Mucosa of descending colon (tissue), 3 donors: ENCODE results near the gene CHMP2B. TPM values are rescaled to one million over a fixed set of nuclear protein-coding genes. Genes with fewer than 3 reads are reported as not detected.

Experiments used
- ATAC-seq: fragments of 200-7000 bp; cut with Tn5 transposase; one replicate; pipeline ENCODE4 v1.9.1; 2020; ENCODE audit warnings: mild to moderate bottlenecking, moderate library complexity
- DNase-seq, 3 donors: peaks; one replicate each; pipeline ENCODE4 v3.0.0-alpha.2; 2020
- H3K36me3 ChIP-seq: fragments of 200-600 bp; one replicate; pipeline ENCODE4 v1.8.0; 2021; ENCODE audit warnings: low read depth, mild to moderate bottlenecking
- H3K4me1 ChIP-seq: fragments of 200-600 bp; one replicate; pipeline ENCODE4 v1.8.0; 2021; ENCODE audit warnings: low read depth, mild to moderate bottlenecking
- H3K4me3 ChIP-seq: fragments of 200-600 bp; one replicate; pipeline ENCODE4 v1.8.0; 2021; ENCODE audit warnings: mild to moderate bottlenecking
- H3K9me3 ChIP-seq: fragments of 200-600 bp; one replicate; pipeline ENCODE4 v1.8.0; 2021; ENCODE audit warnings: mild to moderate bottlenecking
- CTCF ChIP-seq: fragments of 200-600 bp; IDR thresholded peaks from one replicate; pipeline ENCODE4 v1.8.0; 2022; ENCODE audit warnings: antibody characterized with exemption, mild to moderate bottlenecking
- intact Hi-C, 2 donors: fragments of 100-400 bp; cut with DNase I in 1 of 2; cut with micrococcal nuclease in 1 of 2; formaldehyde crosslinking; loops; one replicate each; pipeline versions ENCODE4 v1.11.0 to v1.11.1; 2022; cut with DNase I, micrococcal nuclease
- long read RNA-seq, 2 donors: library from polyadenylated mRNA; unstranded; transcript quantifications; one replicate each; pipeline ENCODE4 v2.0.0, GENCODE V29; 2019 to 2021
- total RNA-seq, 3 donors: library from RNA; stranded (reverse); fragmentation: NEBNext Ultra II Directional in 2 of 3; extraction: Animal tissue kit (Norgen Biotek cat#: 25700) in 2 of 3; gene quantifications; one replicate each; pipeline versions ENCODE4 v1.2.1 to v1.2.4, GENCODE V29; 2021 to 2023
- donor health status: DM: no; HTN: no; CAD: no; lungs with moderate emphysema.
- donor health status: DM: no; HTN: no; CAD: no.
- donor health status: DM: no; HTN: yes; CAD: no.

Gene CHMP2B
- 10 to 100 TPM; 63.8 to 90.1 (median 83.3) TPM for total RNA-seq
- long read RNA-seq, donor 1, transcript CHMP2B-201 (6 exons, 2,557 nt) = major isoform, 109 of 123 reads
- long read RNA-seq, donor 1, partial matches to known transcripts = 1 of 123 reads
- long read RNA-seq, donor 1, other reads (novel, unspliced or antisense) = 10 of 123 reads
- long read RNA-seq, donor 2, transcript CHMP2B-201 (6 exons, 2,557 nt) = major isoform, 103 of 133 reads
- long read RNA-seq, donor 2, partial matches to known transcripts = 15 of 133 reads
- long read RNA-seq, donor 2, other reads (novel, unspliced or antisense) = 15 of 133 reads

DNA sequence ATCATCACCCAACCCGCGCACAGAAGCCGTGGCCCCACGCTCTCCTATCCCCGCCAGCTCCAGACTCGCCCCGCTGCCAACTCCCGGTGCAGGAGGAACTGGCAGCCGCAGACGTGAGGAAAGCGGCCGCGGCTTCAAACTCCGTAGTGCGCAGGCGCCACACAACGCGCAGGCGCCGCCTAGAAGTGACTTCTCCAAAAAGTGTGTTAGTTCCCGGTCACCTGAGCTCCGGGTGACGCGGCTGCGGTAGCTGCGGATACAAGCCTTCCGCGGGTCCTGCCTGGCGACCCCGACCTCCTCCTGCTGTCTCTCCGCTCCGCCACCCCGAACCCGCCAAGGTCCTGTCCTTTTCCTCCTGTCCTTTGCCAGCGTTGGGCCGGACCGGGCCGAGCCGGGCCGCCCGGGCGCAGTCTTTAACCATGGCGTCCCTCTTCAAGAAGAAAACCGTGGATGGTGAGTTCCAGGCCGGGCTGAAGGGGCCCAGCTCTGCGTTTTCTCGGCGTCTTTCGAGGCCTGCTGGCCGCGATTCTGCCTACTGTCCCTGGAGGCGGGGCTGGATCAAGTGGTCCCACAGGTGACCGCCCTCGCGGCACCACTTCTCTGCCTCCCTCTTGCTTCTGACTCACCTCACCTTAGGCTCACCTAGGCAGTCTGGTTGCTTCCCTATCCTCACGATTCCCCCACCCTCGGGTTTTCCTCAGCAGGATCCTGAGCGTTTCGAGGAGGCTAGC is at the start of gene CHMP2B:
CHMP2B (plus strand) TSS at position 206 of the 731 bp plus-strand sequence; CDS start at position 420, 214 bp downstream.
- ATAC-seq (peak; percentile 98), DNase-seq (peak; percentile 95 to 96 (median 96))
- no peak for TF ChIP-seq CTCF
- no peaks in the 10 kb centered on the region for H3K9me3 ChIP-seq
- no peaks in the 10 kb centered on the region for H3K36me3 ChIP-seq
- peaks cover 6% of the 10 kb centered on the region for H3K4me1 ChIP-seq
- H3K4me3 ChIP-seq = peak within 1 kb of the TSS; percentile 71
- intact Hi-C loops = no loop called here

- H3K36me3 ChIP-seq = no peaks in the 10 kb centered on the region
- intact Hi-C loops = no loop called here
- no peak overlapping the region for H3K4me3 ChIP-seq
- H3K4me1 ChIP-seq = no peaks in the 10 kb centered on the region
- TF ChIP-seq CTCF = no peak
- H3K9me3 ChIP-seq = no peaks in the 10 kb centered on the region
- DNase-seq (no peak), ATAC-seq (no peak)
Observed at GRCh38 chr3:87179642-87180041, 47.5 kb upstream of the CHMP2B start.

- ATAC-seq (no peak), DNase-seq (no peak)
- H3K9me3 ChIP-seq = no peaks in the 10 kb centered on the region
- H3K4me1 ChIP-seq = no peaks in the 10 kb centered on the region
- TF ChIP-seq CTCF = no peak
- no peak overlapping the region for H3K4me3 ChIP-seq
- intact Hi-C loops = no loop called here
- H3K36me3 ChIP-seq = no peaks in the 10 kb centered on the region
Observed at GRCh38 chr3:87181551-87181950, 45.6 kb upstream of the CHMP2B start.

GRCh38 chr3:87182023-87182422 is 45.1 kb upstream of the CHMP2B start:
- Histone ChIP-seq H3K4me3 (no peak overlapping the region), H3K36me3 (no peaks in the 10 kb centered on the region), H3K4me1 (no peaks in the 10 kb centered on the region), H3K9me3 (no peaks in the 10 kb centered on the region)
- no peak for DNase-seq
- no peak for ATAC-seq
- intact Hi-C loops = no loop called here
- no peak for TF ChIP-seq CTCF

DNA sequence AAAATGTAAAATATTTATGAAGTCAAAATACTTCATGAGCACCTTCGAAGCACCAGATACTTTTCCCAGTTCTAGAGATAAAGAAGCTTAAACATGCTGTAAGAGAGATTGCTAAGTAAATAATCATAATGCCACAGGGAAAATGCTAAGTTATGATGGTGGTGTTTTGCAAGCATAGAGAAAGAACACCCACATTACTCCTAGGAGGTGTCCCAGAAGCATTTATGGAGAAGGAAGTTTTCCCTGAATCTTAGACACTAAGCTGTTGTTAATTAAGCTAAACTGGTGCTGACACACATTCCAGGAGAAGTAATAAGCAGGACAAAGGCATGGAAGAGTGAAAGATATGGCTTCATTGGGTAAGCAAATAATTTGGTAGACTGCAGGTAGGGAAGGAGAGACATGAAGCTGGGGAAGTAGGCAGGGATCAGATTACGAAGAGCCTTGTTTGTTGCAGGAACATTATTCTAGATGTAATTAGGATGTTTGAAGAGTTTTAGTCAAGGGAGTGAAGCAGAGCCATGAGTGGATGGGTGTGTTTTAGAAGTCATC is 40.4 kb upstream of the CHMP2B start:
- Histone ChIP-seq H3K4me3 (no peak overlapping the region), H3K4me1 (no peaks in the 10 kb centered on the region), H3K36me3 (no peaks in the 10 kb centered on the region), H3K9me3 (no peaks in the 10 kb centered on the region)
- intact Hi-C loops = no loop called here
- ATAC-seq (no peak), DNase-seq (no peak)
- TF ChIP-seq CTCF = no peak
